Astrocyte of the hippocampus (primary cell): Measurements from ENCODE around the gene CNTRL.
"Not testable (repeated sequence)": the region's sequence is repeated elsewhere in the genome, so short reads cannot be mapped to it uniquely, and the experiment has no call there.

Experiments
- DNase-seq: peaks from one replicate; pipeline ENCODE4 v3.0.0; 2011; ENCODE audit warnings: low read depth, low spot score

The CNTRL gene

DNA sequence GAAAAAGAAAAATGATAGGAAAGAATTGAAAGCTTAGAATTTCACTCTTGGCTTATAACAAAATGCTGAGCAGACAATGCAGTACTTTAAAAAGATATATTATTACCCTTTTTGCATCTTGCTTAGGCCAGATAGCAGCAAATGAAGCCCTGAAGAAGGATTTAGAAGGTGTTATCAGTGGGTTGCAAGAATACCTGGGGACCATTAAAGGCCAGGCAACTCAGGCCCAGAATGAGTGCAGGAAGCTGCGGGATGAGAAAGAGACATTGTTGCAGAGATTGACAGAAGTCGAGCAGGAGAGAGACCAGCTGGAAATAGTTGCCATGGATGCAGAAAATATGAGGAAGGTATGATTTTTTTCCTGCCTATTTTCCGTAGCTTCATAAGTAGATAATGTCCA, 50.8 kb downstream of the CNTRL start:
- DNase-seq, result no peak

DNA sequence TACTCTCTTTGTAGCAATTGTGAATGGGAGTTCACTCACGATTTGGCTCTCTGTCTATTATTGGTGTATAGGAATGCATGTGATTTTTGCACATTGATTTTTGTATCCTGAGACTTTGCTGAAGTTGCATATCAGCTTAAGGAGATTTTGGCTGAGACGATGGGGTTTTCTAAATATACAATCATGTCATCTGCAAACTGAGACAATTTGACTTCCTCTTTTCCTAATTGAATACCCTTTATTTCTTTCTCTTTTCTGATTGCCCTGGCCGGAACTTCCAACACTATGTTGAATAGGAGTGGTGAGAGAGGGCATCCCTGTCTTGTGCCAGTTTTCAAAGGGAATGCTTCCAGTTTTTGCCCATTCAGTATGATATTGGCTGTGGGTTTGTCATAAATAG, 54.6 kb downstream of the CNTRL start:
- DNase-seq, result not testable (repeated sequence)

DNA sequence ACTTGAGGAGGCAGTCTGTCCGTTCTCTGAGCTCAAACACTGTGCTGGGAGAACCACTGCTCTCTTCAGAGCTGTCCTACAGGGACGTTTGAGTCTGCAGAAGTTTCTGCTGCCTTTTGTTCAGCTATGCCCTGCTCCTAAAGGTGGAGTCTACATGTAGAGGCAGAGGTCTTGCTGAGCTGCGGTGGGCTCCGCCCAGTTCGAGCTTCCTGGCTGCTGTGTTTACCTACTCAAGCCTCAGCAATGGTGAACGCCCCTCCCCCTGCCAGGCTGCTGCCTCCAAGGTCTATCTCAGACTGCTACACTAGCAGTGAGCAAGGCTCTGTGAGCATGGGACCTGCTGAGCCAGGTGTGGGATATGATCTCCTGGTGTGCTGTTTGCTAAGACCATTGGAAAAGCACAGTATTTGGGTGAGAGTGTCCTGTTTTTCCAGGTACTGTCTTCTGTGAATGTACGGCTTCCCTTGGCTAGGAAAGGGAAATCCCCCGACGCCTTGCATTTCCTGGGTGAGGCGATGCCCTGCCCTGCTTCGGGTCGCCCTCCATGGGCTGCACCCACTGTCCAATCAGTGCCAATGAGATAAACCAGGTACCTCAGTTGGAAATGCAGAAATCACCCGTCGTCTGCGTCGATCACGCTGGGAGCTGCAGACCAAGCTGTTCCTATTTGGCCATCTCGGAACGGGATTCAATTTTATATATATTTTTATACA, 58.5 kb downstream of the CNTRL start:
- DNase-seq, result no peak

DNA sequence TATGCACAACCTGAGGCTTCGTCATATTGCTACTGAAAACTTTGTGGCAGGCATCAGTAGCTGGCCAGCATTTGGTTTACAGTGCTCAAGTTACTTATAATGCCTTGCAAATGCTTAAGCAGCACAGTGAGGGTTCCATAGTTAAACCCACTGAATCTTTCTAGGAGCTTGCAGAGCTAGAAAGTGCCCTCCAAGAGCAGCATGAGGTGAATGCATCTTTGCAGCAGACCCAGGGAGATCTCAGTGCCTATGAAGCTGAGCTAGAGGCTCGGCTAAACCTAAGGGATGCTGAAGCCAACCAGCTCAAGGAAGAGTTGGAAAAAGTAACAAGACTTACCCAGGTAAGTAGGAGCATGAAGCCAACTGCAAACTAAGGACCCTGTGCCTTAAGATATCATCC, 60.9 kb downstream of the CNTRL start:
- DNase-seq, result no peak

DNA sequence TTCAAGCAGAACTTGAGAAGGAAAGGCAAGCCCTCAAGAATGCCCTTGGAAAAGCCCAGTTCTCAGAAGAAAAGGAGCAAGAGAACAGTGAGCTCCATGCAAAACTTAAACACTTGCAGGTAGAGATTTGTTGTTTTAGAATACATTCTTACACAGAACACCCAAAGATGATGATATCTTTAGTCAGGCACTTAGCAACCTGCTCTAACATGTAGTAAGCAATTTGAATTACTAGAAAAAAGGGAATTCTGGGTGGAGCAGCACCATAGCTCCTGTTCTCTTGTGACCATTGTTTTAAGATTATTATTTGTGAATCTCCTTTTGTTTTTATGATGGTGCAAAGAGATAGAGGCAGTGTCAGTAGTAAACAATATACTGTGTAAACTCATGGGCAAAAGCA, 63.8 kb downstream of the CNTRL start:
- DNase-seq, result no peak

DNA sequence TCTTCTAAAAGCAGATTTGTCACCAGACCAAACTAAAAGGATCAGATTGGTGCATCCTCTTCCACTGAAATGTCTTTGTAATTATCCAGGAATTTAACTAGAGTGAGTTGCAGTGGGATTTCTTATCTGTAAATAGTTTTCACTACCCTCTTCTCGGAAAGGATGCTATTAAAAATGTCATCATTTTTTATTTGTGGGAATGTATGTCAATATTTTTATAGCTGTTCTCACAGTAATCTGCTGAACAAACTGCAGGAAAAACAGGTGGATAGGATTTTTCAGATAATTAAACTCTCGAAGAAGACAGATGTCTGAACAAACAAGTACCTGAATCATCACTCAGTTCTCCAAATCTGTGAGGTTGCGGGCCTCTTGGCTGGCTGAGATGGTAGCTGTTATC, 64.2 kb downstream of the CNTRL start:
- DNase-seq, result no peak

DNA sequence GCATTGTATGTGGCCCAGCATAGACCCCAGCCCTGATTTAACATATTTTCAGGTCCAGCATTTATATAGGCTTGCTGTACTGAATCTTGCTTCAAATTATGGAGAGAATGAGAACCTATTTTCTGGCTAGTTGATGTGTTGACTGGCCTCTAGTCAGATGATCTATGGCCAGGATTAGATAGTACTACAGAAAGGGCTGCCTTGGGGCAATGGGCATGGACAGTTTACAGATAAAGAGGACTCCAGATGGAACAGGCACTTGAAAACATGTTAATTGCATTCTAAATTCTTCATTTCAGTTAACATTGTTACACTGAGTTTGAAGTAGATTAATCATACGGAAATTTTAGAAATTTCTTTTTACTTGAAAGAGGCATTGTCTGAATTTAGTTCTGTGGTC, 65.4 kb downstream of the CNTRL start:
- DNase-seq, result no peak

DNA sequence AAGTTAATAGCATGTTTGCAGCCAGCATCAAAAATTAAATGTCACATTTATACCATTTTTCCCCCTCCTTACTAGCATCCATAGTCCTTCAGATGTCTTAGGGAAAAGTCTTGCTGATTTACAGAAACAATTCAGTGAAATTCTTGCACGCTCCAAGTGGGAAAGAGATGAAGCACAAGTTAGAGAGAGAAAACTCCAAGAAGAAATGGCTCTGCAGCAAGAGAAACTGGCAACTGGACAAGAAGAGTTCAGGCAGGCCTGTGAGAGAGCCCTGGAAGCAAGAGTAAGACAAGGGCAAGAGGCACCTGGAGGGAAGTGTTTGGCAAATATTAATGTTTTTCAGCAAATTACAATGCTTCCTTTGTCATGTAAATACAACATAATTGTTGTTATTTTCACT, 66.6 kb downstream of the CNTRL start:
- no peak for DNase-seq

DNA sequence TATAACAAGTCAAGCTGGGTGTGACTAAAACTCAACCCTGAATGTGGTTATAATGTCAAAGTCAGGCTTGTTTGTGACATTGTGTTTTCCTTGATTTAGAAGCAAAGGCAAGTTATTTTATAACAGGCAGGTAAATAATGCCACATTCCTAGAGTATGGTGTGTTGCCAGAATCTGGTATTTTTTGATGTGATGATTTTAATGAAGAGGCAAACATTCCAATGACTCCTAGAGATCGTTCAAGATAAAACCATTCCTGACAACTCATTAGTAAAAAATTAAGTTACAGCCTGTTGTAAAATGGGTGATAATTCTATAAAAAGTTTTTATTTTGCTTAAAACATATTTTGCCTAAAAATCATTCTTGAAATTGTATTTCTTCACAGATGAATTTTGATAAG, 67.0 kb downstream of the CNTRL start:
- no peak for DNase-seq

DNA sequence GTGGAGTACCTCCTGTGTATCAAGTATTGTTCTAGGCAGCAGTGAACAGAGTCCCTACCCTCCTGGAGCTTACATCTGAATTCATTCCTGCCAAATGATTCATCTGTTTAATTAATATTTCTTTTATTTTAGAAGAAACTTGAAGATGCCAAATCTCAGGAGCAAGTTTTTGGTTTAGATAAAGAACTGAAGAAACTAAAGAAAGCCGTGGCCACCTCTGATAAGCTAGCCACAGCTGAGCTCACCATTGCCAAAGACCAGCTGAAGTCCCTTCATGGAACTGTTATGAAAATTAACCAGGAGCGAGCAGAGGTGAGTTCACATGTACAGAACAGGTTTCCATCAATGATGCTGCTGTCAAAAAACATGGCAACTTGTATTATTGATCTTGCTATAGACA, 69.0 kb downstream of the CNTRL start:
- DNase-seq, result no peak

DNA sequence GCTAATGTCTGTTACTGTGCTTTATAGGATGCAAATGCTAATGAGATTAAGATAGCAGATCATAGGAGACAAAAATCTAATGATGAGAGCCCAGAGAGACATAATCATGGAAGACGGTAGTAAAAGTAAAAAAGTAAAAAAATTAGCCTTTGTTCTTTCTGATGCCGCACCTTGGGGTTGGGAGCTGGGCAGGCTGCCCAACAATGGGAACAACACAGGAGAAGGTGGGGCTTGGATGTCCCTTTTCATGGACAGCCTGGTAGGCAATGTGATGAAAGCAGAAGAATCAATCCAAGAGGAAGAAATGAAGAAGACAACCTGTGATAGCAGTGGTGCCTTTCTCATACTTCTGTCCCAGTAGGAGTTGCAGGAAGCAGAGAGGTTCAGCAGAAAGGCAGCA, 69.7 kb downstream of the CNTRL start:
- no peak for DNase-seq

DNA sequence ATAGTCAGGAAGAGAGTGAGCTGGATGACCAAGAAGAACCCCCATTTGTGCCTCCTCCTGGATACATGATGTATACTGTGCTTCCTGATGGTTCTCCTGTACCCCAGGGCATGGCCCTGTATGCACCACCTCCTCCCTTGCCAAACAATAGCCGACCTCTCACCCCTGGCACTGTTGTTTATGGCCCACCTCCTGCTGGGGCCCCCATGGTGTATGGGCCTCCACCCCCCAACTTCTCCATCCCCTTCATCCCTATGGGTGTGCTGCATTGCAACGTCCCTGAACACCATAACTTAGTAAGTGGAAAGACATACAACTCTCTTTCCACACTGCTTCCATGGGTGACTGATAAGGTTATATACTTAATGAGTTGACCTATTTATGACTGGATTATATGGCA, 75.4 kb downstream of the CNTRL start:
- DNase-seq, result no peak

DNA sequence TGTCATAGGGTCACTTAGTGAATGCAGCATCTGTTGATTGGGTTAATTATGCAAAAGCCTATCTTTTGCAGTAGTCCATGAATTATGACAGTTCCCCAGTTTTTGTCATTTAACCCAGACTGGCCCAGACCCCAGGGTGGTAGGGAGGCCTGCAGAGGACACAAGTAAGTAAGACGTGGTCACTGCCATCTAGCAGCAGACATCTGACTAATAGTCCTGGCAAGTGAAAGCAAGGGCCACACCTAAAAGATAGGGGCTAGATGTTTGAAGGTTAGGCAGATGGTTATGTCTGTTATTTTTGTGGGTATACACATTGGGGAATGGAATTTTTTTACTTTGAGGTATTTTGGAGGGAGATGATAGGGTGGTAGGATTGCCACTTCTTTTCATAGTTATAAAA, 78.9 kb downstream of the CNTRL start:
- no peak for DNase-seq

DNA sequence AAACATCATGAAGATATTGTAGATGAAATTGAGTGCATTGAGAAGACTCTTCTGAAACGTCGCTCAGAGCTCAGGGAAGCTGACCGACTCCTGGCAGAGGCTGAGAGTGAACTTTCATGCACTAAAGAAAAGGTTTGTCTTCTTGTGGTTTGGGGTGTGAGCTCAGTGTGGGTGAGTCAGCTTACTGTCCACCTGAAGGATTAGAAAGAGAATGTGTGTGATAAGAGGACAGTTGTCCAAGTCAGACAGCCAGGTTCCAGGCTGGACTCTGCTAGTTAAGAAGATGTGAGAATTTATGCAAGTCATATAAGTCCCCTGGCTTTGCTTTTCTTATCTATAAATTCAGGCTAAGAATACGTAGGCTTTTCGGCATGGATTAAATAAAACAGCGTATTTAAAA, 80.0 kb downstream of the CNTRL start:
- peak; percentile 31 for DNase-seq

DNA sequence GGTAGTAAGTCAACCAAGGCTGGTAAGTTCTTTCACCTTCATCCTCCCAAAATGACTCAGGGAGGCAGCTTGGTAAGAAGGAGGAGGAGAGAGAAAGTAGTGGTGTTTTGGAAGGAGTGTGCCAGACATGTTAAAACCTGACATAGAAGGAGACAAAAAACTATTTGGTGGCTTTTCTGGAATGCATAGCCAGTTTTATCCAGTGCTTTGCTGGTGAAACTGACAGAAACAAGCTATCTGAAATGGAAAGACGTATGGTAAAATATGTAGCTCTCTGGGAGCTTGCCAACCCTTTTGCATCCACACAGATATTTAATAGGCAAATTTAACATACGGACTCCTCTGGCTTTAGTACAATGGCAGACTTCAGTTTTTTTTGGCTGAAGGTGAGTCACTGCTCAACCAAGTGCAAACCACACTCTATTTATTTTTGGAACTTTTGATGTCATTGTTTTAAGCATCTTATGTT, 81.5 kb downstream of the CNTRL start:
- peak; percentile 78 for DNase-seq

DNA sequence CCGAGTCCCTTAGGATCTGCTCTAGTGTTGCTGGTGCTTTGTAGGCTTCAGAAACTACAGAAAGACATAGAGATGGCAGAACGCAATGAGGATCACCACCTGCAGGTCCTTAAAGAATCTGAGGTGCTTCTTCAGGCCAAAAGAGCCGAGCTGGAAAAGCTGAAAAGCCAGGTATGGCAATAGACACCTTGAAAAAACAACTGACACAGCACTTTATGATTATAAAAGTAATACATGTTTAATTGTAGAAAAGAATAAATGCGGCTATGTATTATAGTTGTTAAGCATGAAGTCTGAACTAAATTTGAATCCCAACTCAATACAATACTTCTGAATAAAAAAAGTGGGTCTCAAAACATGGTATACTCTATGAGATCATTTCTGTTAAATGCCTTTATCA, 83.2 kb downstream of the CNTRL start:
- no peak for DNase-seq

DNA sequence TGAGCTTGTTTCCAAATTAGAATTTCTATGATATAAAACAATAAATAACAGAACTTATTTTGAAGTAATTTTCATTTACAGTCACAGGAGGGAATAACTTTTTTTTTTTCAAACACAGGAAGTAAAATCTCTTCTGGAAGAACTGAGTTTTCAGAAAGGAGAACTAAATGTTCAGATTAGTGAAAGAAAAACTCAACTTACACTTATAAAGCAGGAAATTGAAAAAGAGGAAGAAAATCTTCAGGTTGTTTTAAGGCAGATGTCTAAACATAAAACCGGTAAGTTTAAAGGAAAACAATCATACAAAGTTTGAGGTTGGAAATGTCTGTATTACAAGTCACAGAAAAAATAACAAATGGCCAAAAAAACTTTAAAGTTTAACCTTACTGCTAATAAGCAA, 85.3 kb downstream of the CNTRL start:
- DNase-seq, result no peak

DNA sequence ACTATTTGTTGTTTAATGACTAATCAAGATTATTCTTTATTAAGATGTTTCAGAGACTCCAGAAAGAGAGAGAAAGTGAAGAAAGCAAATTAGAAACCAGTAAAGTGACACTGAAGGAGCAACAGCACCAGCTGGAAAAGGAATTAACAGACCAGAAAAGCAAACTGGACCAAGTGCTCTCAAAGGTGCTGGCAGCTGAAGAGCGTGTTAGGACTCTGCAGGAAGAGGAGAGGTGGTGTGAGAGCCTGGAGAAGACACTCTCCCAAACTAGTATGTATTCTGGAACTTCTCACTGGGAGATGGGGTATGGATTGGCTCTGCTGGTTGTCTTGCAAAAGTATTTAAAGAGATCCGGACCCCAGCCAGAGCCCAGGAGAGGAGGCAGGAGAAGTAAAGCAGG, 93.3 kb downstream of the CNTRL start:
- DNase-seq, result no peak

DNA sequence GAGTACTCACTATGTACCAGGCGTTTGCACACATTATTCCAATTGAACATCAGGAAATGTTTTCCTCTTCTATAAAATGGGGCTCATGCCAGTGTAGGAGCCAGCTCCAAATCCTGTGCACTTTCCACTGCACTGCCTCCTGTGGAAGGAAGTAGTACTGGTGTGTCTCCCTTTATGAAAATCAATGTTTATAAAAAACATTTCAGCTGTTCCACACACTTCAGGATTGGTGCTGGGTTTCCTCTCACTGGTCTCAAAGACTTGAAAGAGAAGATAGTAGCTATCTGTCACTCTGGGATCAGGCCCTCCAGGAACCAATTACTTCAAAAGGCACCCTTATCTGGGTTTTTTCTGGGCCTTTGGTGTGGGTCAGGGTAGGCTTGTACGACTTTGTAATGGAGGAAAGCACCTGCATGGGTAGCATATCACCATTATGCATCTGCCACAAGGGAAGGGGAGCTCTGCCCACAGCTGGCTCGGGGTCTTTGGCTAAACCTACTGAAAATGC, 94.4 kb downstream of the CNTRL start:
- no peak for DNase-seq

DNA sequence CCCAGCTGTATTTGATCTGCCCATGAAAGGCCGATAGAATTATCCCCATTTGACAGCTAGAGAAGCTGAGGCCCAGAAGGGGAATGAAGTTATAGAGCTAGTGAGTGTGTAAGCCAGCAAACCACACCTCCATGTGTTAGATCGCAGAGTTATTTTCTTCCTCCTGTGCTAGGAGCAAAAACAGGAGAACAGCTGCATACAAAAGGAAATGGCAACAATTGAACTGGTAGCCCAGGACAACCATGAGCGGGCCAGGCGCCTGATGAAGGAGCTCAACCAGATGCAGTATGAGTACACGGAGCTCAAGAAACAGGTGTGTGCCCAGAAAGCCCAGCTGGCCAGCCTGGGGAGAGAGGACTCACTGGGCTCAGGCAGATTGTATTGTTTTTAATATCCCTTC, 96.5 kb downstream of the CNTRL start:
- DNase-seq, result no peak

DNA sequence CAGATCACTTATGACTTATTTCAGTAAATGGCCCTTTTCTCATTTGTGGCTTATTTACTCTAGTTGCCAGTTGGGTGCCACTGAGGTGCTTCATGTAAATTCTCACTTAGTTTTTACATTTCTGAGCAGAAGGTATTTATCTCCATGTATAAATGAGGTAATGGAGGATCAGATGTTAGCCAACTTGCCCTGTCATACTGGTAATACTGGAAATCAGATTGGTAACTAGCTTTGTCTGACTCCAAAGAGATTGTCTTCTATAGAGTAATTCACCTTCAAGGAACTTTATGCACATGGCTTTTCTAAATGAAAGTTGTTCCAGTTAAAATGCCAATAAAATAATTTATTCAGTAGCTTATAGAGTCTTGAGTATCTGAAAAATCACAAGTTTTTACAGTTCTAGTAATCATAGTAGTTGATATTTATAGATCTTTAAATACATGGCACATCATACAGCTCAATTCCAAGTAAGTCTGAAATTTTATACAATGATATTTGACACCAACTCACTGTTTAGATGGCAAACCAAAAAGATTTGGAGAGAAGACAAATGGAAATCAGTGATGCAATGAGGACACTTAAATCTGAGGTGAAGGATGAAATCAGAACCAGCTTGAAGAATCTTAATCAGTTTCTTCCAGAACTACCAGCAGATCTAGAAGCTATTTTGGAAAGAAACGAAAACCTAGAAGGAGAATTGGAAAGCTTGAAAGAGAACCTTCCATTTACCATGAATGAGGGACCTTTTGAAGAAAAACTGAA, 98.2 kb downstream of the CNTRL start:
- DNase-seq, result no peak

DNA sequence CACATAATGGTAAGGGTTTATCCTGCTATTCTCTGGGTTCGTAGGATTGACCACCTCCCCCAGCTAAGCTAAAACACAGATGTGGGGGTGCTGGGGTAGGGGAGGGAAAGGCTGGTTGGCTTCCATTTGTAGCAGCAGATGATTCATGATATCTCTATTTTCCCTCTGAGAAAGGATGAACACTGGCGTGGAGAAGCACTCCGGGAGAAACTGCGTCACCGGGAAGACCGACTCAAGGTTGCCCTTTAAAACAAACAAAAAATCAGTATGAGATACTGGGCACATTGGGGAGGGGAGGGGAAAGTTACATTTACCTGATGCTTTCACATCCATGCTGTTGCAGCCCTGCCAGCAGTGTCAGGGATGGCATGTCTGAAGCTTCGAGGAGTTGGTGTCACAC, 98.7 kb downstream of the CNTRL start:
- DNase-seq, result no peak

DNA sequence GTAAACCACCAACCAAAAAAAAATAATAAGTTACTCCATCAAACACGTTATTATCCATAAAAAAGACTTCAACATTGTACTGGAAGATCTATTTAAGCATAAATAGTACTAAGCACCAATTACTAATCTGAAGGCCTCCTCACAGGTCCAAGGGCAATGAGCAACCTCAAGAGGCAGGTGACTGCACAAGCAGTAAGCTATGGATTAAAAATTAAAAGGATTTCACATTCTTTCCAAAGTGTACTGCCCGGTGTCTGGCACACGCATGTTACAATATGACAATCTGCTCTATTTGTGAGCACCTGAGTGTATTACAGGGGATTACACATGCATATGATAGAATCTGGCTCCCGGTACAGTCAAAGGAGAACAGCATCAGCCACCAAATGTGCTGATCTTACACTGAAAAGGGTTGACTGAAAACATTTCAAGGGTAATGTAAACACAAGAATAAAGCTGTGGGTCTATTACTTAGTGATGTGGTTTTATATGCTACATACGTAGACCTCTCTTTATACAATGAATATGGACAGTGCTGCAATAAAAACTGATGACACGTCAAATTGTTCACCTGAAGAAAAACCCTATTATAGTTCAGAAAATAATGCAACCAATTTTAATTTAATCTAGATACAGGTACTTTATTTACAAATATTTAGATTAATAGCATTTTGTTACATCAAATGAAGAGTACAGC, 104.1 kb downstream of the CNTRL start:
- DNase-seq, result no peak
